Liver (tissue), 3 donors: ENCODE data around the gene ITIH1.

Source experiments
- EGR1 ChIP-seq, 2 donors: IDR thresholded peaks; 2 replicates each; pipeline ENCODE4 v1.6.1; 2016 to 2018; ENCODE audit warnings: antibody characterized with exemption in 2 of 2, low read depth in 2 of 2
- FOXA1 ChIP-seq: IDR thresholded peaks from 2 replicates; pipeline ENCODE4 v1.6.1; 2016; ENCODE audit warnings: antibody characterized with exemption
- GABPA ChIP-seq, 2 donors: IDR thresholded peaks in 1 of 2; conservative IDR thresholded peaks in 1 of 2; 2 replicates each; pipeline ENCODE4 v1.6.1; 2016; ENCODE audit warnings: antibody characterized with exemption in 2 of 2, mild to moderate bottlenecking in 1 of 2, moderate library complexity in 1 of 2
- JUND ChIP-seq, 2 donors: IDR thresholded peaks; 2 replicates each; pipeline ENCODE4 v1.6.1; 2016; ENCODE audit warnings: antibody characterized with exemption in 2 of 2
- MAX ChIP-seq: IDR thresholded peaks from 2 replicates; pipeline ENCODE4 v1.6.1; 2016; ENCODE audit warnings: antibody characterized with exemption
- RAD21 ChIP-seq, 2 donors: IDR thresholded peaks; 2 replicates each; pipeline ENCODE4 v1.6.1; 2016; ENCODE audit warnings: antibody characterized with exemption in 2 of 2, mild to moderate bottlenecking in 2 of 2
- TAF1 ChIP-seq: conservative IDR thresholded peaks from 2 replicates; pipeline ENCODE4 v1.6.1; 2016; ENCODE audit warnings: antibody characterized with exemption, mild to moderate bottlenecking
- YY1 ChIP-seq: IDR thresholded peaks from 2 replicates; pipeline ENCODE4 v1.6.1; 2016; ENCODE audit warnings: antibody characterized with exemption, mild to moderate bottlenecking
- TF ChIP-seq, protein P1 (sequence below): fragments of 150-350 bp; IDR thresholded peaks from 2 replicates; pipeline ENCODE4 v1.5.1; 2017; ENCODE audit warnings: improper control_type of control experiment, low read depth, low read length; ENCODE audit not compliant: missing input control
- donor health status: healthy.
- donor health status: healthy.

GRCh38 chr3:52788890-52789745 is 11.7 kb downstream of the ITIH1 start:
- TF ChIP-seq, protein P1, sequence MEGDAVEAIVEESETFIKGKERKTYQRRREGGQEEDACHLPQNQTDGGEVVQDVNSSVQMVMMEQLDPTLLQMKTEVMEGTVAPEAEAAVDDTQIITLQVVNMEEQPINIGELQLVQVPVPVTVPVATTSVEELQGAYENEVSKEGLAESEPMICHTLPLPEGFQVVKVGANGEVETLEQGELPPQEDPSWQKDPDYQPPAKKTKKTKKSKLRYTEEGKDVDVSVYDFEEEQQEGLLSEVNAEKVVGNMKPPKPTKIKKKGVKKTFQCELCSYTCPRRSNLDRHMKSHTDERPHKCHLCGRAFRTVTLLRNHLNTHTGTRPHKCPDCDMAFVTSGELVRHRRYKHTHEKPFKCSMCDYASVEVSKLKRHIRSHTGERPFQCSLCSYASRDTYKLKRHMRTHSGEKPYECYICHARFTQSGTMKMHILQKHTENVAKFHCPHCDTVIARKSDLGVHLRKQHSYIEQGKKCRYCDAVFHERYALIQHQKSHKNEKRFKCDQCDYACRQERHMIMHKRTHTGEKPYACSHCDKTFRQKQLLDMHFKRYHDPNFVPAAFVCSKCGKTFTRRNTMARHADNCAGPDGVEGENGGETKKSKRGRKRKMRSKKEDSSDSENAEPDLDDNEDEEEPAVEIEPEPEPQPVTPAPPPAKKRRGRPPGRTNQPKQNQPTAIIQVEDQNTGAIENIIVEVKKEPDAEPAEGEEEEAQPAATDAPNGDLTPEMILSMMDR: no peak
- TF ChIP-seq GABPA (IDR thresholded peaks at IDR 0.05 in 1 of 2, conservative IDR thresholded peaks at IDR 0.05 in 1 of 2): no peak
- TF ChIP-seq RAD21 (IDR thresholded peaks at IDR 0.05): no peak
- TF ChIP-seq MAX: no peak
- no peak for TF ChIP-seq FOXA1
- TF ChIP-seq YY1: no peak
- no peak for TF ChIP-seq JUND (IDR thresholded peaks at IDR 0.05)
- TF ChIP-seq EGR1 (IDR thresholded peaks at IDR 0.05; ENCODE audit: low read depth in 2 of 2): no peak
- TF ChIP-seq TAF1: no peak
